PC-9 (cell line): ENCODE measurements around the gene CEACAM1. TPM values are rescaled to one million over a fixed set of nuclear protein-coding genes. Genes with fewer than 3 reads are reported as not detected.
"Not testable (repeated sequence)": the region's sequence is repeated elsewhere in the genome, so short reads cannot be mapped to it uniquely, and the experiment has no call there.

Experiments
- BruUV-seq: library from RNA; stranded (reverse); fragments of 400-500 nt; replicated peaks from 2 replicates; lab custom pipeline; 2021; lab: Mats Ljungman, UMichigan
- CTCF ChIA-PET: fragments of 300-600 bp; sonication (Branson Sonifier 250); formaldehyde crosslinking; loops from one replicate; lab custom pipeline; 2022; ENCODE audit warnings: antibody characterized with exemption; lab: Charles Lee
- POLR2A ChIA-PET: fragments of 300-600 bp; sonication (Branson Sonifier 250); formaldehyde crosslinking; loops from one replicate; lab custom pipeline; 2022; ENCODE audit warnings: antibody characterized with exemption; ENCODE audit not compliant: unreplicated experiment; lab: Charles Lee
- DNase-seq, 2 experiments: peaks; one replicate each; pipeline versions ENCODE4 v3.0.0 to v3.0.0-alpha.2; 2015 to 2022; ENCODE audit warnings: mixed read lengths in 1 of 2
- H2AFZ ChIP-seq: fragments of 200-600 bp; sonication (generic); 2 replicates; pipeline ENCODE4 v1.8.1; 2017; ENCODE audit warnings: antibody characterized with exemption
- H3F3A ChIP-seq: fragments of 200-600 bp; sonication (generic); 2 replicates; pipeline ENCODE4 v1.8.1; 2017; ENCODE audit warnings: antibody characterized with exemption, mild to moderate bottlenecking, low read depth; ENCODE audit not compliant: insufficient read depth
- H3K27ac ChIP-seq: fragments of 200-600 bp; sonication (generic); 2 replicates; pipeline ENCODE4 v1.6.1; 2016; ENCODE audit warnings: mixed run types
- H3K27me3 ChIP-seq: fragments of 200-600 bp; sonication (generic); 2 replicates; pipeline ENCODE4 v1.6.1; 2016; ENCODE audit warnings: low read depth, mixed run types; ENCODE audit not compliant: insufficient read depth
- H3K36me3 ChIP-seq: fragments of 200-600 bp; sonication (generic); 2 replicates; pipeline ENCODE4 v1.6.1; 2016; ENCODE audit warnings: low read depth, mixed run types
- H3K4me1 ChIP-seq: fragments of 200-600 bp; sonication (generic); replicated peaks from 2 replicates; pipeline ENCODE4 v1.6.1; 2016; ENCODE audit warnings: mixed run types; ENCODE audit not compliant: insufficient read depth
- H3K4me2 ChIP-seq: fragments of 200-600 bp; sonication (generic); 2 replicates; pipeline ENCODE4 v1.6.1; 2017; ENCODE audit warnings: mixed run types
- H3K4me3 ChIP-seq: fragments of 200-600 bp; sonication (generic); 2 replicates; pipeline ENCODE4 v1.6.1; 2016; ENCODE audit warnings: mixed run types
- H3K79me2 ChIP-seq: fragments of 200-600 bp; sonication (generic); 2 replicates; pipeline ENCODE4 v1.6.1; 2017; ENCODE audit warnings: low read depth, mixed run types
- H3K9me2 ChIP-seq: fragments of 200-600 bp; sonication (generic); 2 replicates; pipeline ENCODE4 v1.8.1; 2017; ENCODE audit warnings: mild to moderate bottlenecking; ENCODE audit not compliant: insufficient read depth
- H3K9me3 ChIP-seq: fragments of 200-600 bp; sonication (generic); 2 replicates; pipeline ENCODE4 v1.8.1; 2016; ENCODE audit warnings: low read depth; ENCODE audit not compliant: insufficient read depth
- H4K20me1 ChIP-seq: fragments of 200-600 bp; sonication (generic); 2 replicates; pipeline ENCODE4 v1.8.1; 2017; ENCODE audit not compliant: insufficient read depth
- CTCF ChIP-seq: fragments of 200-600 bp; sonication (generic); conservative IDR thresholded peaks from 2 replicates; pipeline ENCODE4 v1.6.1; 2017; ENCODE audit warnings: mixed run types, antibody characterized with exemption, mild to moderate bottlenecking, moderate library complexity
- EZH2 ChIP-seq: fragments of 200-600 bp; sonication (generic); IDR thresholded peaks from 2 replicates; pipeline ENCODE4 v1.8.0; 2017; ENCODE audit warnings: antibody characterized with exemption, low read depth
- intact Hi-C: fragments of 100-400 bp; cut with micrococcal nuclease; formaldehyde crosslinking; loops from one replicate; pipeline ENCODE4 v1.10.0; 2022; ENCODE audit not compliant: unreplicated experiment
- total RNA-seq: library from RNA; stranded (reverse); gene quantifications from 2 replicates; pipeline ENCODE4 v1.2.3, GENCODE V29; 2021

Gene CEACAM1
- total RNA-seq, 1 experiment from 2014 or later = 1.6 TPM

GRCh38 chr19:42487032-42487797 lies 41.1 kb downstream of the CEACAM1 start:
- POLR2A ChIA-PET = interaction anchor here (0.8 kb wide), 1 partner anchor 105 kb away, joined by 3 read pairs; no protein-coding TSS in a partner anchor
- no peak for DNase-seq
- H3K4me1 ChIP-seq = peaks cover 23% of the 10 kb centered on the region
- H3F3A ChIP-seq = peaks cover 14% of the 10 kb centered on the region; the same call in 1 of the 2 replicates
- TF ChIP-seq CTCF = no peak
- TF ChIP-seq EZH2 = no peak
- no TSS peak for BruUV-seq
- H3K9me2 ChIP-seq = no peaks in the 10 kb centered on the region
- H3K4me3 ChIP-seq = no peak overlapping the region
- no peak overlapping the region for H3K4me2 ChIP-seq
- intact Hi-C loops = no loop called here
- CTCF ChIA-PET = no interaction called here
- H3K79me2 ChIP-seq = no peaks in the 10 kb centered on the region
- H4K20me1 ChIP-seq = no peaks in the 10 kb centered on the region
- H3K9me3 ChIP-seq = no peaks in the 10 kb centered on the region
- H3K27me3 ChIP-seq = no peaks in the 10 kb centered on the region
- H2AFZ ChIP-seq = no peak overlapping the region
- no peaks in the 10 kb centered on the region for H3K36me3 ChIP-seq
- no peak overlapping the region for H3K27ac ChIP-seq

- H3K27me3 ChIP-seq, H3K4me2 ChIP-seq, H4K20me1 ChIP-seq, H3K79me2 ChIP-seq, H3K9me3 ChIP-seq, H3K4me3 ChIP-seq, H2AFZ ChIP-seq, H3K27ac ChIP-seq, H3K36me3 ChIP-seq, BruUV-seq, H3K9me2 ChIP-seq, DNase-seq, CTCF ChIA-PET, intact Hi-C loops: not testable (repeated sequence)
- POLR2A ChIA-PET = interaction anchor here (0.6 kb wide), 1 partner anchor 168 kb away, joined by 3 read pairs; no protein-coding TSS in a partner anchor
- Histone ChIP-seq H3F3A (peaks cover 28% of the 10 kb centered on the region; the same call in 1 of the 2 replicates), H3K4me1 (peaks cover 36% of the 10 kb centered on the region)
Observed at GRCh38 chr19:42485036-42485435, 43.2 kb downstream of the CEACAM1 start.

GRCh38 chr19:42480335-42481095 lies 47.8 kb downstream of the CEACAM1 start:
- TF ChIP-seq CTCF (no peak), EZH2 (no peak)
- Histone ChIP-seq H3K4me2 (peak overlapping the region; percentile 26), H3K9me2 (no peaks in the 10 kb centered on the region), H3K36me3 (no peaks in the 10 kb centered on the region), H3K4me1 (peaks cover 19% of the 10 kb centered on the region), H3K9me3 (no peaks in the 10 kb centered on the region), H3F3A (peaks cover 14% of the 10 kb centered on the region; the same call in 1 of the 2 replicates), H3K27me3 (no peaks in the 10 kb centered on the region), H3K79me2 (no peaks in the 10 kb centered on the region), H2AFZ (no peak overlapping the region), H4K20me1 (no peaks in the 10 kb centered on the region), H3K4me3 (no peak overlapping the region), H3K27ac (peak overlapping the region; percentile 51)
- DNase-seq = peak; percentile 43 to 93
- no TSS peak for BruUV-seq
- POLR2A ChIA-PET = no interaction called here
- CTCF ChIA-PET = no interaction called here
- intact Hi-C loops = no loop called here
